C1 segment of cervical spinal cord (tissue), 14 donors: ENCODE measurements around the gene ADGRG6.

Experiments used
- DNase-seq, 14 donors: peaks; one replicate each; lab custom pipeline; 2025; lab: John Stamatoyannopoulos, UW

The ADGRG6 gene

GRCh38 chr6:142322066-142322465 is 20.3 kb downstream of the ADGRG6 start:
- DNase-seq: no peak

- no peak for DNase-seq
Observed at GRCh38 chr6:142322504-142323198, 20.8 kb downstream of the ADGRG6 start.

- DNase-seq: no peak
Observed at GRCh38 chr6:142323377-142323776, 21.6 kb downstream of the ADGRG6 start.

- no peak for DNase-seq
Observed at GRCh38 chr6:142324111-142324510, 22.3 kb downstream of the ADGRG6 start.

GRCh38 chr6:142325111-142325510 is 23.3 kb downstream of the ADGRG6 start:
- DNase-seq: no peak

GRCh38 chr6:142326540-142326939 is 24.7 kb downstream of the ADGRG6 start:
- DNase-seq: no peak

GRCh38 chr6:142328070-142328469 is 26.3 kb downstream of the ADGRG6 start:
- no peak for DNase-seq

GRCh38 chr6:142329486-142330113 is 27.8 kb downstream of the ADGRG6 start:
- no peak for DNase-seq

- no peak for DNase-seq
Observed at GRCh38 chr6:142331075-142331551, 29.3 kb downstream of the ADGRG6 start.

GRCh38 chr6:142331601-142332000 is 29.8 kb downstream of the ADGRG6 start:
- no peak for DNase-seq

- DNase-seq: no peak
Observed at GRCh38 chr6:142332393-142333098, 30.7 kb downstream of the ADGRG6 start.

- no peak for DNase-seq
Observed at GRCh38 chr6:142333431-142333830, 31.6 kb downstream of the ADGRG6 start.

- DNase-seq: no peak
Observed at GRCh38 chr6:142334294-142334693, 32.5 kb downstream of the ADGRG6 start.

GRCh38 chr6:142335415-142335814 is 33.6 kb downstream of the ADGRG6 start:
- no peak for DNase-seq

- no peak for DNase-seq
Observed at GRCh38 chr6:142336183-142336582, 34.4 kb downstream of the ADGRG6 start.

GRCh38 chr6:142336787-142337186 is 35.0 kb downstream of the ADGRG6 start:
- no peak for DNase-seq

GRCh38 chr6:142339113-142339512 is 37.3 kb downstream of the ADGRG6 start:
- DNase-seq: no peak

GRCh38 chr6:142339968-142340658 is 38.3 kb downstream of the ADGRG6 start:
- DNase-seq: no peak

GRCh38 chr6:142341855-142342330 is 40.1 kb downstream of the ADGRG6 start:
- no peak for DNase-seq

GRCh38 chr6:142342986-142343385 is 41.2 kb downstream of the ADGRG6 start:
- DNase-seq: no peak

GRCh38 chr6:142343938-142344337 is 42.1 kb downstream of the ADGRG6 start:
- DNase-seq: no peak

- no peak for DNase-seq
Observed at GRCh38 chr6:142345261-142345660, 43.5 kb downstream of the ADGRG6 start.
